Keratinocyte (primary cell): Measurements from ENCODE around the gene LMNTD1. TPM values are rescaled to one million over a fixed set of nuclear protein-coding genes. Genes with fewer than 3 reads are reported as not detected.

Source experiments
- DNase-seq: peaks from one replicate; pipeline ENCODE4 v3.0.0-alpha.2; 2011; ENCODE audit warnings: low read depth, missing footprints, low spot score
- FAIRE-seq: peaks from 2 replicates; lab custom pipeline; 2011; peaks lifted over from hg19 to GRCh38; lab: Jason Lieb, UNC
- H2AFZ ChIP-seq: 2 replicates; pipeline ENCODE4 v1.6.0; 2012; ENCODE audit warnings: low read length, control low read depth, inconsistent platforms; ENCODE audit not compliant: control insufficient read depth
- H3K27ac ChIP-seq: 2 replicates; pipeline ENCODE4 v1.5.1; 2011; ENCODE audit warnings: low read length; ENCODE audit not compliant: control insufficient read depth, insufficient read depth
- H3K27me3 ChIP-seq: 3 replicates; pipeline ENCODE4 v1.6.0; 2011; ENCODE audit warnings: low read length; ENCODE audit not compliant: control insufficient read depth, insufficient read depth; ENCODE audit errors: extremely low read depth
- H3K36me3 ChIP-seq, 2 experiments: 2 replicates in 1 of 2; 3 replicates in 1 of 2; pipeline ENCODE4 v1.5.1; 2011; ENCODE audit warnings: low read length in 2 of 2, mild to moderate bottlenecking in 1 of 2; ENCODE audit not compliant: control insufficient read depth in 2 of 2, insufficient read depth in 2 of 2; ENCODE audit errors: extremely low read depth in 1 of 2
- H3K4me1 ChIP-seq: 3 replicates; pipeline ENCODE4 v1.5.1; 2011; ENCODE audit warnings: low read length; ENCODE audit not compliant: control insufficient read depth, insufficient read depth; ENCODE audit errors: extremely low read depth
- H3K4me2 ChIP-seq: 3 replicates; pipeline ENCODE4 v1.6.0; 2011; ENCODE audit warnings: low read depth, low read length; ENCODE audit not compliant: control insufficient read depth, insufficient read depth; ENCODE audit errors: extremely low read depth
- H3K4me3 ChIP-seq, 3 experiments: fragments of 200-600 bp in 1 of 3; sonication (generic) in 1 of 3; 2 replicates in 2 of 3; 3 replicates in 1 of 3; pipeline ENCODE4 v1.5.1; 2011 to 2016; ENCODE audit warnings: low read length in 3 of 3, mild to moderate bottlenecking in 3 of 3, control low read depth in 2 of 3, inconsistent platforms in 1 of 3, low read depth in 1 of 3, mixed read lengths in 1 of 3, mixed run types in 1 of 3, moderate library complexity in 1 of 3; ENCODE audit not compliant: control insufficient read depth in 2 of 3, insufficient read depth in 2 of 3; ENCODE audit errors: extremely low read depth in 1 of 3
- H3K79me2 ChIP-seq: 2 replicates; pipeline ENCODE4 v1.6.0; 2012; ENCODE audit warnings: low read length; ENCODE audit not compliant: control insufficient read depth, insufficient read depth
- H3K9ac ChIP-seq: 3 replicates; pipeline ENCODE4 v1.6.0; 2011; ENCODE audit warnings: low read length; ENCODE audit not compliant: control insufficient read depth, insufficient read depth; ENCODE audit errors: extremely low read depth
- H3K9me1 ChIP-seq: 3 replicates; pipeline ENCODE4 v1.6.0; 2011; ENCODE audit warnings: low read length; ENCODE audit not compliant: control insufficient read depth, insufficient read depth; ENCODE audit errors: extremely low read depth
- H3K9me3 ChIP-seq: 2 replicates; pipeline ENCODE4 v1.5.1; 2012; ENCODE audit warnings: low read depth, low read length; ENCODE audit not compliant: control insufficient read depth
- H4K20me1 ChIP-seq: 3 replicates; pipeline ENCODE4 v1.6.0; 2011; ENCODE audit warnings: low read length; ENCODE audit not compliant: control insufficient read depth, insufficient read depth; ENCODE audit errors: extremely low read depth
- CTCF ChIP-seq, 3 experiments: IDR thresholded peaks in 1 of 3; conservative IDR thresholded peaks in 1 of 3; optimal IDR thresholded peaks in 1 of 3; 2 replicates in 2 of 3; 3 replicates in 1 of 3; pipeline versions ENCODE3 to v1.5.1; 2011; ENCODE audit warnings: low read length in 3 of 3, mild to moderate bottlenecking in 3 of 3, moderate library complexity in 2 of 3, control low read depth in 1 of 3, inconsistent platforms in 1 of 3; ENCODE audit not compliant: insufficient read depth in 2 of 3; ENCODE audit errors: extremely low read depth in 1 of 3
- EZH2 ChIP-seq: IDR thresholded peaks from one replicate; pipeline ENCODE4 v1.6.1; 2012; ENCODE audit warnings: inconsistent platforms, mild to moderate bottlenecking, low read length, moderate library complexity
- dilution Hi-C: fragments of 300-500 bp; cut with MboI; formaldehyde crosslinking; loops from one replicate; pipeline ENCODE4 v1.7.0; 2020; ENCODE audit warnings: low sequenced_read_pairs; ENCODE audit not compliant: extremely low pct_ligation_motif_present
- polyA plus RNA-seq, 5 experiments: library from polyadenylated mRNA; depleted of rRNA in 3 of 5; stranded (reverse) in 3 of 5; stranded (forward) in 1 of 5; unstranded in 1 of 5; fragments of >200 nt; gene quantifications; 1 replicate in 1 of 5; 2 replicates in 3 of 5; 3 replicates in 1 of 5; pipeline versions ENCODE4 v1.2.1 to v1.2.3, GENCODE V29; 2011 to 2012; ENCODE audit warnings: missing spikeins in 2 of 5, low read depth in 1 of 5, low replicate concordance in 1 of 5

Gene LMNTD1
- polyA plus RNA-seq, 1 donor (not counting 4 experiments of a cell fraction or from before 2014, with no cell fraction given) = 0.42 TPM

- no peaks in the 10 kb centered on the region for H3K9me1 ChIP-seq
- dilution Hi-C loops = no loop called here
- H3K4me3 ChIP-seq = no peak overlapping the region
- no peak overlapping the region for H3K27ac ChIP-seq
- no peaks in the 10 kb centered on the region for H3K9me3 ChIP-seq
- no peaks in the 10 kb centered on the region for H3K79me2 ChIP-seq
- H3K4me1 ChIP-seq = peaks cover 11% of the 10 kb centered on the region
- H4K20me1 ChIP-seq = no peaks in the 10 kb centered on the region
- no peak overlapping the region for H3K9ac ChIP-seq
- no peak for TF ChIP-seq EZH2
- TF ChIP-seq CTCF (optimal IDR thresholded peaks at IDR 0.05 in 1 of 3, IDR thresholded peaks at IDR 0.05 in 1 of 3, conservative IDR thresholded peaks at IDR 0.05 in 1 of 3; ENCODE audit: extremely low read depth in 1 of 3, insufficient read depth in 2 of 3, low read length in 3 of 3) = no peak
- no peak overlapping the region for H3K4me2 ChIP-seq
- no peak overlapping the region for H2AFZ ChIP-seq
- no peaks in the 10 kb centered on the region for H3K36me3 ChIP-seq
- FAIRE-seq = no peak
- no peaks in the 10 kb centered on the region for H3K27me3 ChIP-seq
- no peak for DNase-seq
Measured at GRCh38 chr12:25594376-25594775, 41.3 kb upstream of the LMNTD1 start.

GRCh38 chr12:25592725-25593495 lies 39.8 kb upstream of the LMNTD1 start:
- H3K9ac ChIP-seq = no peak overlapping the region
- no peak for DNase-seq
- H3K36me3 ChIP-seq = no peaks in the 10 kb centered on the region
- H3K9me1 ChIP-seq = no peaks in the 10 kb centered on the region
- dilution Hi-C loops = no loop called here
- H3K27me3 ChIP-seq = no peaks in the 10 kb centered on the region
- H3K4me3 ChIP-seq = no peak overlapping the region
- TF ChIP-seq CTCF (optimal IDR thresholded peaks at IDR 0.05 in 1 of 3, IDR thresholded peaks at IDR 0.05 in 1 of 3, conservative IDR thresholded peaks at IDR 0.05 in 1 of 3; ENCODE audit: extremely low read depth in 1 of 3, insufficient read depth in 2 of 3, low read length in 3 of 3) = no peak
- no peaks in the 10 kb centered on the region for H4K20me1 ChIP-seq
- H3K79me2 ChIP-seq = no peaks in the 10 kb centered on the region
- no peak overlapping the region for H3K4me2 ChIP-seq
- H3K27ac ChIP-seq = no peak overlapping the region
- no peaks in the 10 kb centered on the region for H3K9me3 ChIP-seq
- no peak overlapping the region for H2AFZ ChIP-seq
- peaks cover 11% of the 10 kb centered on the region for H3K4me1 ChIP-seq
- FAIRE-seq = no peak
